RWPE1 (cell line): Measurements from ENCODE around the gene IGF2BP2.
A peak's percentile ranks its signal among the peaks of the same experiment; 100 is the strongest.

Source experiments
- CTCF ChIA-PET: fragments of 350-600 bp; sonication (Branson Sonifier 250); formaldehyde crosslinking; extraction: SDS; loops from one replicate; lab custom pipeline; 2021; lab: Yijun Ruan, JAX
- POLR2A ChIA-PET: fragments of 400-600 bp; formaldehyde crosslinking; extraction: SDS; loops from one replicate; lab custom pipeline; 2020; ENCODE audit warnings: antibody characterized with exemption; ENCODE audit not compliant: low non-redundant PET; lab: Yijun Ruan, JAX
- DNase-seq: peaks from one replicate; pipeline ENCODE4 v3.0.0; 2012; ENCODE audit warnings: low spot score
- H3K27ac ChIP-seq: fragments of 450-650 bp; 2 replicates; pipeline ENCODE4 v1.5.1; 2017
- CTCF ChIP-seq: fragments of 450-650 bp; conservative IDR thresholded peaks from 2 replicates; pipeline ENCODE4 v1.5.1; 2017; ENCODE audit warnings: low read depth, mild to moderate bottlenecking

IGF2BP2 gene

GRCh38 chr3:185728630-185729336 lies 96.1 kb downstream of the IGF2BP2 start:
- CTCF ChIA-PET: interaction anchor here (0.6 to 1.6 kb wide), 3 partner anchors 39 to 99 kb away, joined by 4 to 5 read pairs (median 5); no protein-coding TSS in a partner anchor
- DNase-seq: no peak
- H3K27ac ChIP-seq: peak overlapping the region; percentile 97
- TF ChIP-seq CTCF: no peak
- POLR2A ChIA-PET: no interaction called here

- POLR2A ChIA-PET: interaction anchor here (0.8 kb wide), 1 partner anchor 11 kb away, joined by 20 read pairs; no protein-coding TSS in a partner anchor
- peak overlapping the region; percentile 97 for H3K27ac ChIP-seq
- peak; percentile 90 for DNase-seq
- CTCF ChIA-PET: interaction anchor here (0.7 to 1.5 kb wide), 3 partner anchors 40 to 104 kb away, joined by 4 to 5 read pairs (median 4); no protein-coding TSS in a partner anchor
- TF ChIP-seq CTCF: no peak
Measured at GRCh38 chr3:185727873-185728272, 97.0 kb downstream of the IGF2BP2 start.

- no peak for TF ChIP-seq CTCF
- no peak for DNase-seq
- H3K27ac ChIP-seq: peak overlapping the region; percentile 97
- ChIA-PET CTCF (no interaction called here), POLR2A (no interaction called here)
Measured at GRCh38 chr3:185726254-185726967, 98.4 kb downstream of the IGF2BP2 start.

GRCh38 chr3:185724761-185725160 lies 100.1 kb downstream of the IGF2BP2 start:
- POLR2A ChIA-PET: no interaction called here
- no peak for TF ChIP-seq CTCF
- CTCF ChIA-PET: no interaction called here
- no peak for DNase-seq
- H3K27ac ChIP-seq: no peak overlapping the region

GRCh38 chr3:185724251-185724650 lies 100.6 kb downstream of the IGF2BP2 start:
- no peak for DNase-seq
- CTCF ChIA-PET: no interaction called here
- TF ChIP-seq CTCF: no peak
- no peak overlapping the region for H3K27ac ChIP-seq
- POLR2A ChIA-PET: no interaction called here

GRCh38 chr3:185722881-185723280 lies 102.0 kb downstream of the IGF2BP2 start:
- DNase-seq: no peak
- CTCF ChIA-PET: interaction anchor here (1.0 kb wide), 1 partner anchor 36 kb away, joined by 6 read pairs; no protein-coding TSS in a partner anchor
- no peak for TF ChIP-seq CTCF
- POLR2A ChIA-PET: no interaction called here
- H3K27ac ChIP-seq: no peak overlapping the region
